ENCODE data around the gene VPS33A.

DNA sequence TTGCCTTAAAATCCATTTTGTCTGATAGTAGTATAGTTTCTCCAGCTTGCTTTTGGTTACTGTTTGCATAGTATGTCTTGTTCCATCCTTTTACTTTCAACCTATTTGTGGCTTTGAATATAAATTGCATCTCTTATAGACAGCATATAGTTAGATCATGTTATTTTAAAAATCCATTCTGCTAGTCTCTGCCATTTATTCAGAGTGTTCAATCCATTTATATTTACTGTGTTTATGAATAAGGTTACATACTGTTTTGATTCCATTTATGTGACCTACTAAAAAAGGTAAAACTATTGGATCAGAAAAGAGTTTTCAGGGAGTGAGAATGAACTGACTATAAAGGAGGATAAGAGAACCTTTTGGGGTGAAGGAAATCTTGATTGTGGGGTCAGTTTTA, 29.6 kb upstream of the VPS33A start:
- TF ChIP-seq, protein P1, sequence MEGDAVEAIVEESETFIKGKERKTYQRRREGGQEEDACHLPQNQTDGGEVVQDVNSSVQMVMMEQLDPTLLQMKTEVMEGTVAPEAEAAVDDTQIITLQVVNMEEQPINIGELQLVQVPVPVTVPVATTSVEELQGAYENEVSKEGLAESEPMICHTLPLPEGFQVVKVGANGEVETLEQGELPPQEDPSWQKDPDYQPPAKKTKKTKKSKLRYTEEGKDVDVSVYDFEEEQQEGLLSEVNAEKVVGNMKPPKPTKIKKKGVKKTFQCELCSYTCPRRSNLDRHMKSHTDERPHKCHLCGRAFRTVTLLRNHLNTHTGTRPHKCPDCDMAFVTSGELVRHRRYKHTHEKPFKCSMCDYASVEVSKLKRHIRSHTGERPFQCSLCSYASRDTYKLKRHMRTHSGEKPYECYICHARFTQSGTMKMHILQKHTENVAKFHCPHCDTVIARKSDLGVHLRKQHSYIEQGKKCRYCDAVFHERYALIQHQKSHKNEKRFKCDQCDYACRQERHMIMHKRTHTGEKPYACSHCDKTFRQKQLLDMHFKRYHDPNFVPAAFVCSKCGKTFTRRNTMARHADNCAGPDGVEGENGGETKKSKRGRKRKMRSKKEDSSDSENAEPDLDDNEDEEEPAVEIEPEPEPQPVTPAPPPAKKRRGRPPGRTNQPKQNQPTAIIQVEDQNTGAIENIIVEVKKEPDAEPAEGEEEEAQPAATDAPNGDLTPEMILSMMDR (conservative IDR thresholded peaks at IDR 0.05; ENCODE audit: low read length): no peak
- TF ChIP-seq EZH2phosphoT487 (IDR thresholded peaks at IDR 0.05; ENCODE audit: borderline replicate concordance): no peak

All from Loucy (cell line).